SK-N-MC (cell line): ENCODE data around the gene SGMS1.
"Not testable (repeated sequence)": the region's sequence is repeated elsewhere in the genome, so short reads cannot be mapped to it uniquely, and the experiment has no call there.

Source experiments
- DNase-seq: peaks from one replicate; pipeline ENCODE4 v3.0.0-alpha.2; 2011; ENCODE audit warnings: low read depth, low spot score
- H3K27ac ChIP-seq: fragments of 200-600 bp; sonication (generic); 2 replicates; pipeline ENCODE4 v1.5.1; 2016; ENCODE audit warnings: mixed run types
- H3K36me3 ChIP-seq: fragments of 200-600 bp; sonication (generic); 2 replicates; pipeline ENCODE4 v1.6.1; 2017; ENCODE audit warnings: antibody characterized with exemption, low read length, mixed read lengths; ENCODE audit not compliant: insufficient read depth
- H3K4me3 ChIP-seq: fragments of 200-600 bp; sonication (generic); 2 replicates; pipeline ENCODE4 v1.5.1; 2016
- H3K9ac ChIP-seq: fragments of 200-600 bp; sonication (generic); 2 replicates; pipeline ENCODE4 v1.8.0; 2017; ENCODE audit warnings: mixed run types, mixed read lengths; ENCODE audit not compliant: insufficient read length
- H3K9me3 ChIP-seq: fragments of 200-600 bp; sonication (generic); 2 replicates; pipeline ENCODE4 v1.6.1; 2017; ENCODE audit warnings: low read depth, mild to moderate bottlenecking, antibody characterized with exemption, low read length, moderate library complexity, mixed read lengths
- EZH2 ChIP-seq: fragments of 200-600 bp; sonication (generic); IDR thresholded peaks from one replicate; pipeline ENCODE4 v1.6.1; 2017; ENCODE audit warnings: antibody characterized with exemption
- FOXP2 ChIP-seq: optimal IDR thresholded peaks from 2 replicates; pipeline ENCODE3; 2011; ENCODE audit warnings: mild to moderate bottlenecking, moderate library complexity; ENCODE audit not compliant: insufficient read depth; ENCODE audit errors: extremely low read length, control extremely low read depth
- POLR2AphosphoS5 ChIP-seq: IDR thresholded peaks from 2 replicates; pipeline ENCODE4 v1.6.1; 2012; ENCODE audit warnings: mild to moderate bottlenecking, low read depth, low read length, borderline replicate concordance

The SGMS1 gene

DNA sequence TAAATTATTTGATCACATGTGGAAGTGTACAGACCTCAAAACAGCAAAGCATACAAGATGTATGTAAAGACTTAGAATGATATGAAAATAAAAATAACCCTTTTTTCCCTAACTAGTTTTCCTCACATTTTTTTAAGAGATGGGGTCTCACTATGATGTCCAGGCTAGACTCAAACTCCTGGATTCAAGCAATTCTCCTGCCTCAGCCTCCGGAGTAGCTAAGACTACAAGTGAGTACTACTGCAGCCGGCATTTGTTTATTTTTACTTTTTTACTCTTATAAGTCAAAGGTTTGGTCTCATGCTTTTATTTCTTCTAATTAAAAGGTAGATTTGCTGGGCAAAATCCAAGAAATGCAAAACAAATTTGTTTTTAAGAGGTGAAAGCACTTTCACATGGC, 248.0 kb downstream of the SGMS1 start:
- no peak for DNase-seq
- no peaks in the 10 kb centered on the region for H3K9me3 ChIP-seq
- no peak overlapping the region for H3K9ac ChIP-seq
- no peaks in the 10 kb centered on the region for H3K36me3 ChIP-seq
- H3K4me3 ChIP-seq, result no peak overlapping the region
- H3K27ac ChIP-seq, result no peak overlapping the region
- TF ChIP-seq EZH2, result no peak
- no peak for TF ChIP-seq POLR2AphosphoS5

DNA sequence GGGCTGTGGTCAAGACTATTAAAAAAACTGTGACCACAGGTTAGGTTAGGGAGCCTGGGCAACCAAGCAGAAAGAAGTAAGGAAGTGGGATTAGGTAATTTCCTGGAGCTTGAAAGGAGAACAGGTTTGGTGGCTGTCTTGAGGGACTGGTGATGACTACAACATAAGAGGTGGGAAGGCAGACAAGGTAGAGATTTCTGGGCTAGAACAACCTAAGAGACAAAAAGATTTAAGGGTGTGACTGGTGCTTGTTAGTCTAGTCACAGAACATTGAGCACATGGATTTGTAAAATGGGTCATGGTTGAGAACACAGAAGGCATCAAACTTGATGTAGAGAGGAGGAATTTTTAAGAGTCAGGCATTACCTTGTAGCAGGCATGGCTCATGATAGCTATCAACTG, 248.7 kb downstream of the SGMS1 start:
- H3K9me3 ChIP-seq, result no peaks in the 10 kb centered on the region
- no peak overlapping the region for H3K4me3 ChIP-seq
- H3K9ac ChIP-seq, result no peak overlapping the region
- TF ChIP-seq EZH2 (no peak), POLR2AphosphoS5 (no peak), FOXP2 (no peak)
- H3K27ac ChIP-seq, result no peak overlapping the region
- H3K36me3 ChIP-seq, result no peaks in the 10 kb centered on the region
- DNase-seq, result no peak

DNA sequence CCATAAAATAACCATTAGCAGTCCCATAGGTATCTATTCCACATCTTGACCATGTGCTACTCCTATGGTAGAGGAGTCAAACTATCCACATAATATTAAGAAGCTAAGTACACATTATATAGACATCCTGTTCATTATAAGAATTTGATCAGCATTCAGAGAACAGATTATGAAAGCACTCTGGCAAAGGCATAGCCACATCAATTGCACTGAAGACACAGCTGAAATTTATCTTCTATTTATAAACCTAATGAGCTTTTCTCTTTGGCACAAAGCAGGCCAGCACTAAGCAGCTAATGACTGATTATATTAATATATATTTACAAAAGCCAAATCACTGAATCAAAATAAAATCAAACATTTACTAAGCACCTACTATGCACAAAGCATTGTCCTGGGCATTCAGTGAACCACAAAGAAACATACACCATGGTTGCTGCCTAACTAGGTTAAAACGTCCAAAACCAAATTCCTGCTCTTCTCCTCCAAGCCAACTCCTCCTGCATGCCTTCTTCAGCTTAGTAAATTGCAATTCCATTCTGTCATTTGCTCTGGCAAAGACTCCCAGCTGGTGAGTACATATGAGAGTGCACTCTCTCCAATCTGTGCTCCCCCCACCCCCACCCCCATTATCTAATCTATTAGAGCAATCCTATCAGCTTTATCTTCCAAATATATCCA, 249.8 kb downstream of the SGMS1 start:
- TF ChIP-seq EZH2 (no peak), POLR2AphosphoS5 (no peak), FOXP2 (no peak)
- DNase-seq, result no peak
- no peaks in the 10 kb centered on the region for H3K36me3 ChIP-seq
- no peak overlapping the region for H3K9ac ChIP-seq
- H3K9me3 ChIP-seq, result no peaks in the 10 kb centered on the region
- H3K4me3 ChIP-seq, result no peak overlapping the region
- no peak overlapping the region for H3K27ac ChIP-seq

DNA sequence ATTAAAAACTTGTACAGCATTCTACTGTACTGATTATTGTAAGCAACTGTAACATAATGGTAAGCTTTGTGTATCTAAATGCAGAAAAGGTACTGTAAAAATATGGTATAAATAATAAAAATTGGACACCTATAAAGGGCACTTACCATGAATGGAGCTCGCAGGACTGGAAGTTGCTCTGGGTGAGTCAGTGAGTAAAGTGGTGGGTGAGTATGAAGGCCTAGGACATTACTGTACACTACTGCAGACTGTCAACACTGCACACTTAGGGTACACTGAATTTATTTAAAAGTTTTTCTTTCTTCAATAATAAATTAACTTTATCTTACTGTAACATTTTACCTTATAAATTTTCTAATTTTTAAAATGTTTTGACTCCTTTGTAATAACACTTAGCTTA, 253.8 kb downstream of the SGMS1 start:
- H3K36me3 ChIP-seq, result no peaks in the 10 kb centered on the region
- DNase-seq, result no peak

DNA sequence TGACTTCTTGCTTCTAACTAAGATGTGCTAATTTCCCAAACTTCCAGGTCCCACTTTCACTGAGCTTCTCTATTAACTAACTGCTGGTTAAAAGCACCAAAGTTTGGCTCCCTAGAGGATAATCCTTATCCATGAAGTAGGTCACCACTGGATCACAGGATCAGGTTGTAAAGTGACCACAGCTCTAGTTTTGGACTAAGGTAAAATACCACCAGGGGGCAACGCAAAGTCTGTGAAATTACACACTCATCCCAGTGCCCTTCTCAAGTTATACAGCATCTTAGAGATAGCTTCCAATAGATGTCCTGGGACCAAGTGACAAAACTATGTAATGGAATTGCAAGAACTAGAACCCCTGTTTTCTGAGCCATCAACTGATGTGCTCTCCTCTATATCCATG, 256.0 kb downstream of the SGMS1 start:
- H3K9me3 ChIP-seq, result no peaks in the 10 kb centered on the region
- H3K27ac ChIP-seq, result no peak overlapping the region
- DNase-seq, result no peak

More for the DNA sequence above, 253.8 kb downstream of the SGMS1 start:
- TF ChIP-seq FOXP2 (no peak), POLR2AphosphoS5 (no peak), EZH2 (no peak)
- Histone ChIP-seq H3K27ac (no peak overlapping the region), H3K9me3 (no peaks in the 10 kb centered on the region), H3K4me3 (no peak overlapping the region), H3K9ac (no peak overlapping the region)

DNA sequence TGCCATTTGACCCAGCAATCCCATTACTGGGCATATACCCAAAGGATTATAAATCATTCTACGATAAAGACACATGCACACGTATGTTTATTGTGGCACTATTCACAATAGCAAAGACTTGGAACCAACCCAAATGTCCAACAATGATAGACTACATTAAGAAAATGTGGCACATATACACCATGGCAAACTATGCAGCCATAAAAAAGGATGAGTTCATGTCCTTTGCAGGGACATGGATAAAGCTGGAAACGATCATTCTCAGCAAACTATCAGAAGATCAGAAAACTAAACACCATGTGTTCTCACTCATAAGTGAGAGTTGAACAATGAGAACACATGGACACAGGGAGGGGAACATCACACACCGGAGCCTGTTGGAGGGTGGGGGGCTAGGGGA, 257.3 kb downstream of the SGMS1 start:
- H3K9me3 ChIP-seq, H3K9ac ChIP-seq, H3K4me3 ChIP-seq, H3K27ac ChIP-seq, H3K36me3 ChIP-seq, DNase-seq: not testable (repeated sequence)

More for the DNA sequence above, 256.0 kb downstream of the SGMS1 start:
- no peak overlapping the region for H3K9ac ChIP-seq
- no peak for TF ChIP-seq POLR2AphosphoS5
- TF ChIP-seq FOXP2, result no peak
- TF ChIP-seq EZH2, result no peak
- no peak overlapping the region for H3K4me3 ChIP-seq
- no peaks in the 10 kb centered on the region for H3K36me3 ChIP-seq

DNA sequence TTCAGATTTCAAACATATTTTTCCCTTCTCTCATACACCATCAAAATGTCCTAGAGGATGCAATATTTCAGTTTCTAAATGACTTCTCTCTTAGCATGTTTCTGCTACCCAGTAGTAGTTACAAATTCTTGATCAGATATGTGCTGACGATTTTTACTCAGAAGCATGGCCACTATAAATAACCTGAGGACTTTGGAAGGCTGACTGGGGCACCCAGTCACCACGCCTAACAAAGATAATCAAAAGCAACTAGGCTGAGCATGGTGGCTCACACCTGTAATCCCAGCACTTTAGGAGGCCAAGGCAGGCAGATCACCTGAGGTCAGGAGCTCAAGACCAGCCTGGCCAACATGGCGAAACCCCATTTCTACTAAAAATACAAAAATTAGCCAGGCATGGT, 259.0 kb downstream of the SGMS1 start:
- H3K9me3 ChIP-seq, H3K9ac ChIP-seq, H3K4me3 ChIP-seq, H3K36me3 ChIP-seq, DNase-seq, H3K27ac ChIP-seq: not testable (repeated sequence)

DNA sequence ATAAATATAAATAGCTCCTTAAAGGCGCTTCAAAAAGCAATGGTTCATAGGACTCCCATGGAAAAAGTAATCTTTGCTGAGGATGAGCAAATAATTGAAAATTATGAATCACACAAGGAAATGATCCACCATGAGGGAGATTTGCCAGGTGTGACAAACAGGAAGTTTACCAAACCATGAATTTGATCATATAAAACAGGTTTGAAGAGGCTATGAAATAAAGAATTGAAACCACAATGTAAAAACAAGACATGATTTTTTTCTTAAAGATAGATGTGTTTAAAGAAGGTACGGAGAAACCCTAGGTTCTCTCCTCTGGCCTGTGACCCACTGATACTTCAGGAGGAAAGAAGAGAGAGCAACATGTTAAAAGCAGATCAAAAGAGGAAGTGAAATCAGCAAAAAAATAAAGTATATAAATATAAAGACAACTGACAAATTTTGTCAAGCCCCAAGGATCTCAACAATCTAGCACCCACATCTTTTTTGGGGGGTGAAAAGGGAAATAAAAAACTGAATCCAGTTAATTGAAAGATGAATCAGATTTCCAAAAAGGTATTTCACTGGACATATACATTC, 261.1 kb downstream of the SGMS1 start:
- Histone ChIP-seq H3K4me3 (no peak overlapping the region), H3K27ac (no peak overlapping the region), H3K9me3 (no peaks in the 10 kb centered on the region), H3K36me3 (no peaks in the 10 kb centered on the region), H3K9ac (no peak overlapping the region)
- TF ChIP-seq POLR2AphosphoS5 (no peak), EZH2 (no peak), FOXP2 (no peak)
- no peak for DNase-seq

DNA sequence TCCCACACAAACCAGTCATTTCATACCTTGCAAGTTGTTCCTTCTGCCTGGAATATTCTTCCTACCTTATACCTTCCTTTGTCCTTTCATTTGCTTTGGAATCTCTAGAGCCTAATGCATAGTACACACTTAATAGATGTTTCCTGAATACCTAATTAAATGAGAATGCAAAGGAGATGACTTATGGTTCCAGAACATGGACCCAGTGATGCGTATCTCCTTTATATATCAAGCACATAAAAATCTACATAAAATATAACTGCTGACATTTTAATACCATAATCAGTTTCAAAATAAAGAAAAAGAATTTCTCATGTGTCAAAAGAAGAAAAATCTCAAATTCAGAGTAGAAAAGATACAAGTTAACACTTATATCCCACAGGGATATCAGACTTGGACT, 261.8 kb downstream of the SGMS1 start:
- Histone ChIP-seq H3K27ac (no peak overlapping the region), H3K4me3 (no peak overlapping the region), H3K9me3 (no peaks in the 10 kb centered on the region), H3K36me3 (no peaks in the 10 kb centered on the region), H3K9ac (no peak overlapping the region)
- TF ChIP-seq POLR2AphosphoS5 (no peak), FOXP2 (no peak), EZH2 (no peak)
- DNase-seq, result no peak
